Aorta (tissue), 5 donors: ENCODE results near the gene KIF3A. TPM values are rescaled to one million over a fixed set of nuclear protein-coding genes. Genes with fewer than 3 reads are reported as not detected.

Experiments used
- ATAC-seq: fragments of 200-7000 bp; cut with Tn5 transposase; one replicate; pipeline ENCODE4 v1.9.1; 2022; ENCODE audit warnings: moderate library complexity; ENCODE audit not compliant: low FRiP score
- DNase-seq, 2 donors: peaks; one replicate each; pipeline ENCODE4 v3.0.0-alpha.2; 2020
- H3K27ac ChIP-seq, 2 donors: one replicate each; pipeline ENCODE4 v1.5.1; 2013; ENCODE audit warnings: low read length in 2 of 2, mild to moderate bottlenecking in 2 of 2, moderate library complexity in 2 of 2, control low read depth in 1 of 2, inconsistent platforms in 1 of 2, low read depth in 1 of 2
- H3K27me3 ChIP-seq, 2 donors: one replicate each; pipeline ENCODE4 v1.6.1; 2013; ENCODE audit warnings: control low read depth in 1 of 2, low read length in 1 of 2, mild to moderate bottlenecking in 1 of 2, moderate library complexity in 1 of 2; ENCODE audit not compliant: insufficient read depth in 2 of 2, control insufficient read depth in 1 of 2
- H3K36me3 ChIP-seq, 2 donors: one replicate each; pipeline ENCODE4 v1.6.1; 2013; ENCODE audit warnings: control low read depth in 1 of 2, low read length in 1 of 2, mild to moderate bottlenecking in 1 of 2; ENCODE audit not compliant: insufficient read depth in 2 of 2, control insufficient read depth in 1 of 2
- H3K4me1 ChIP-seq, 2 donors: one replicate each; pipeline ENCODE4 v1.6.1; 2013; ENCODE audit warnings: low read length in 2 of 2, control low read depth in 1 of 2, mild to moderate bottlenecking in 1 of 2, moderate library complexity in 1 of 2; ENCODE audit not compliant: insufficient read depth in 2 of 2, control insufficient read depth in 1 of 2
- H3K4me3 ChIP-seq, 2 donors: one replicate each; pipeline ENCODE4 v1.5.1; 2013; ENCODE audit warnings: low read length in 2 of 2, control low read depth in 1 of 2, mild to moderate bottlenecking in 1 of 2
- H3K9me3 ChIP-seq: one replicate; pipeline ENCODE4 v1.6.1; 2013; ENCODE audit warnings: mild to moderate bottlenecking, low read length; ENCODE audit not compliant: control insufficient read depth
- WGBS, 2 donors: extraction: QIAGEN DNeasy Blood & Tissue Kit; methylation state at CpG; one replicate each; pipeline ENCODE4 v1.1.7; 2013; 5-methylcytosine and 5-hydroxymethylcytosine counted together
- intact Hi-C, 2 donors: fragments of 100-400 bp; cut with DNase I; formaldehyde crosslinking; loops; one replicate each; pipeline versions ENCODE4 v1.14.2 to v1.15.0; 2022
- polyA plus RNA-seq, 2 donors: library from polyadenylated mRNA; stranded (reverse); fragments of 200-250 nt; gene quantifications; one replicate each; pipeline ENCODE4 v1.2.3, GENCODE V29; 2013
- total RNA-seq, 2 donors: library from RNA; stranded (reverse); fragmentation: NEBNext Ultra II Directional; extraction: Animal tissue kit (Norgen Biotek cat#: 25700); gene quantifications; one replicate each; pipeline ENCODE4 v1.2.1, GENCODE V29; 2021
- donor health status: healthy with polysubstance abuse.
- donor health status: Bipolar disorder and iron deficiency.
- donor health status: DM: no; HTN: no; CAD: no.
- donor health status: DM: no; HTN: no; CAD: no.
- donor health status: DM: yes; HTN: yes; CAD: no.

KIF3A gene
- total and polyA plus RNA-seq, 4 donors = 4.5 to 15.1 (median 10.6) TPM

DNA sequence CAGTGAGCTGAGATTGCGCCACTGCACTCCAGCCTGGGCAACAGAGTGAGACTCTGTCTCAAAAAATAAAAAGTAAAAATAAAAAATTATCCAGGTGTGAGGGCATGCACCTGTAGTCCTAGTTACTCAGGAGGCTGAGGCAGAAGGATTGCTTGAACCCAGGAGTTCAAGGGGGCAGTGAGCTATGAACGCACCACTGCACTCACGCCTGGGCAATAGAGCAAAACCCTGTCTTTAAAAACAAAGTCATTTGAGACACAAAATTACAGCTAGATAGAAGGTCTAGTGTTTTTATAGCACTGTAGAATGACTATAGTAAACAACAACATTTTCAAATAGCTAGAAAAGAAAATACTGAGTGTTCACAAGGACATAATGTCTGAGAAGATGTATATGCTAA is 47.2 kb downstream of the KIF3A start:
- Histone ChIP-seq H3K4me1 (no peaks in the 10 kb centered on the region), H3K9me3 (no peaks in the 10 kb centered on the region), H3K36me3 (no peaks in the 10 kb centered on the region), H3K27ac (no peak overlapping the region), H3K4me3 (no peak overlapping the region), H3K27me3 (no peaks in the 10 kb centered on the region)
- ATAC-seq (no peak), DNase-seq (no peak)
- intact Hi-C loops = no loop called here
- WGBS, 2 donors = 98 to 99% methylated on average over 3 of the region's 3 CpGs

DNA sequence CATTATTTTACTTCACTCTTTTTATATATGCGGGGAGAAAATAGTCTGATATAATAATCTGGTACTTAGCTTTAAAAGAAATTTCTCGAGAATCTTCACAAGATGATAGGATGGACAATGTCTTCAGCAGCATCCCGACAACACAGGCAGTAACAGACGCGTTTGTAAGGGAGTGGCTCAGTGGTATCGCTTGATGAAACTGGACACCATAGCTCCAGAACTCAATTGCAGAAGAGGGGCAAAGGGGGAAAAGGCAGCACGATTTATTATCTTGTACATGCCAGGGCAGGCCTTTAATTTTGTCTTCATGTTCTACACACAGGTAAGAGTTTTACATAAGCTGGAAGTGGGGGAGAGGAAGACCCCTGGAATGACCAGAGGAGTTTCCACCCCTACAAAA is 47.8 kb downstream of the KIF3A start:
- Histone ChIP-seq H3K36me3 (no peaks in the 10 kb centered on the region), H3K4me1 (no peaks in the 10 kb centered on the region), H3K27me3 (no peaks in the 10 kb centered on the region), H3K27ac (no peak overlapping the region), H3K9me3 (no peaks in the 10 kb centered on the region), H3K4me3 (no peak overlapping the region)
- intact Hi-C loops = no loop called here
- ATAC-seq = no peak
- DNase-seq = no peak
- 86 to 91% methylated on average over 7 of the region's 7 CpGs for WGBS, 2 donors

DNA sequence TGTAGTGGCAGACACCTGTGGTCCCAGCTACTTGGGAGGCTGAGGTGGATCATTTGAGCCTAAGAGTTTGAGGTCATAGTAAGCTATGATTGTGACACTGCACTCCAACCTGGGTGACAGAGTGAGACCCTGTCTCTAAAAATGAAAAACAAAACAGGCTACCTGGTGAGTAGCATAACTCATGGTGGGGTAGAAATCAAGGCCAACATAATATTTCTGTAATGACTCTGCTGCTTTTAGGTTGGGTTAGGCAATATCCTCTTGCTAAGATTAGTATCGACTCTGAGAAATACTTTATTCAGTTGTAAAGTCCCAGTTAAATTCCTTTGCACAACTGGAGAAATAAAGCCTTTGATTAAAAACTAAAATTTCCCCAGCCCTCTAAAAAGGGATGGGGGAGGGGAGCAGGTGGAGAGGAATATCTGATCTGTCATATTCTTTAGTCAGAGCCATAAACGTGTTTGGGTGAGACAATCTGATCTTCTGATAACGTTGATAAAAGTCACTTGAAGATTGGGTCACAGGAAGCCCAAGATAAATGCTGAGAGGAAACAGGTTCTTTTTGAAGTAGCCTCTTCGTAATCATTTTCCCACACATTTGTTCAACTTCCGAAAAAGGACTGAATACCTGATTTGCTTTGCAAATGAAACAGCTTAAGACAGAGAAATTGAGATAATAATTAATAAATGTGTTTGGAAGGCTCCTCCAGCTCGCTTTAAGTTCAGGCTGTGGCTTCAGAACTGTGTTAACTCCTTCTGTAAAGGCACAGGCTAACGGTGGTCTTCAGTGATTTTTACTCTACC is 48.6 kb downstream of the KIF3A start:
- Histone ChIP-seq H3K4me3 (no peak overlapping the region), H3K4me1 (no peaks in the 10 kb centered on the region), H3K36me3 (no peaks in the 10 kb centered on the region), H3K27ac (no peak overlapping the region), H3K27me3 (no peaks in the 10 kb centered on the region), H3K9me3 (no peaks in the 10 kb centered on the region)
- ATAC-seq = no peak
- DNase-seq = no peak
- 70 to 71% methylated on average over 7 of the region's 7 CpGs for WGBS, 2 donors
- intact Hi-C loops = no loop called here

DNA sequence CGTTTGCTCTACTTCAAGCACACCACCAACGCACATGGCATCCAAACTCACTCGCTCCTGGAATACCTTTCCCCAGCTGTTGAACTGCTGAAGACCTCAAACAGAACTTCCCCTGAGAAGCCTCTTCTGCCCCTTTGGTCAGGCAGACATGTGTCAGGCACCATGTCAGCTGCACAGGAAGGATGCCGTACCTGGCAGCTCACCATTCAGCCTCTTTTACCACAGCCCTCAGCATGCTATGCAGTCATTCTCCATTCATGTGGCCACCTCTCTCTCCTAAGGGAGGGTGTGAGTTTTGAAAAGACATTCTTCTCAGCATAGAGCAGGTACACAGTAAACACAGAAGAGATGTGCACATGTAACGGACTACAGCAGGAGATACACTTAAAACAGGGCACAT is 49.4 kb downstream of the KIF3A start:
- Histone ChIP-seq H3K4me1 (no peaks in the 10 kb centered on the region), H3K27me3 (no peaks in the 10 kb centered on the region), H3K27ac (no peak overlapping the region), H3K9me3 (no peaks in the 10 kb centered on the region), H3K4me3 (no peak overlapping the region), H3K36me3 (no peaks in the 10 kb centered on the region)
- WGBS, 2 donors = 92% methylated on average over 5 of the region's 5 CpGs
- ATAC-seq = no peak
- no peak for DNase-seq
- intact Hi-C loops = no loop called here

DNA sequence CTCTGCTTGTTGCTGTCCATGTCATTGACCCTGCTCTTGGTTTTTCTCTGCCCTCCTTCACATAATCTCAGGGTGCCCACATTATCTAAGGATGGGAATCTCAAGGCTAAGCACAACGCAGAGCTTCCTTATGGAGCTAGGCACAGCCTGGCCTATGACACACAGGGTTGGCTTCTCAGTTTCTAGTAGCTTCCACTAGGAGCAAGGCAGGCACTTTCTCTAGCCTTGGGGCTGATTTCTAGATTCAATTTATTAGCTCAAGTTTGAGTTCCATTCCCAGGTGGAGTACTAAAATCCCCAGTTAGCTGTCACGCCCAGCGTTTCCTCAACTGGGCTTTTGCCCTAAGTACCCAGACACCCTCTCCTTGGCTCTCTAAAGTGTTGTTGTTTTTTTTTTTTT is 51.2 kb downstream of the KIF3A start:
- Histone ChIP-seq H3K4me3 (no peak overlapping the region), H3K36me3 (no peaks in the 10 kb centered on the region), H3K27ac (no peak overlapping the region), H3K27me3 (no peaks in the 10 kb centered on the region), H3K9me3 (no peaks in the 10 kb centered on the region), H3K4me1 (no peaks in the 10 kb centered on the region)
- WGBS, 2 donors = 96 to 97% methylated on average over 3 of the region's 3 CpGs
- intact Hi-C loops = no loop called here
- DNase-seq = no peak
- ATAC-seq = no peak

DNA sequence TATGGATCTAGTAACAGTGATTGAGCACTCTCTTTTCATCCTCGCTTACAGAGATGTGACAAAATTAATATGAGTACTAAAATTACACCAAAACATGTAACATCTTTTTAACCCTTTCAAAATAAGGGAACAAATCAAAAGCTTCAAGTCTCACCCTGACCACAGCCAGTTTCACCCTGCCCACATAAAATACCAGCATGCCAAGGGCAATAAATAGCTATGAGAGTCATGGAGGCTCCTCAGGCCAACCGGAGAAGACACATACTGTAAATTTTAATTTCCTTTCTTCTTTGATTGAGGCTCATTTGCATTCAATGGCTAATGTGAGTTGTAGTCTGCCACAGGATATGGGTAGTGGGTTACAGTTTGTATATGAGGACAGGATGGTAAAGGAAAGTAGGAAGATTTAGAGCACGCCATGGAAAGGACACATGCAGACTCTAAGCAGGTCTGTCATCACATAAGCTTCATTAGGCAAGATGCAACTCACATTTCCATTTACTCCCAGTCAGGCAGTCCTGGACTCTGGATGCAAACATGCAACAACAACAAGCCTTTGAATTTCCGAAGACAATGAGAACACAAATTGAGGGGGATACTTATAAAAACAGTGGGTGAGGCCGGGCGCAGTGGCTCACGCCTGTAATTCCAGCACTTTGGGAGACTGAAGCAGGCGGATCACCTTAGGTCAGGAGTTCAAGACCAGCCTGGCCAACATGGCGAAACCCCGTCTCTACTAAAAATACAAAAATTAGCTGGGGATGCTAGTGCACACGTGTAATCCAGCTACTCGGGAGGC is 52.2 kb downstream of the KIF3A start:
- H3K9me3 ChIP-seq = no peaks in the 10 kb centered on the region
- no peaks in the 10 kb centered on the region for H3K4me1 ChIP-seq
- no peak overlapping the region for H3K27ac ChIP-seq
- H3K27me3 ChIP-seq = no peaks in the 10 kb centered on the region
- no peak overlapping the region for H3K4me3 ChIP-seq
- no peaks in the 10 kb centered on the region for H3K36me3 ChIP-seq
- ATAC-seq (no peak), DNase-seq (no peak)
- intact Hi-C loops = no loop called here
- WGBS, 2 donors = 91 to 92% methylated on average over 12 of the region's 12 CpGs

DNA sequence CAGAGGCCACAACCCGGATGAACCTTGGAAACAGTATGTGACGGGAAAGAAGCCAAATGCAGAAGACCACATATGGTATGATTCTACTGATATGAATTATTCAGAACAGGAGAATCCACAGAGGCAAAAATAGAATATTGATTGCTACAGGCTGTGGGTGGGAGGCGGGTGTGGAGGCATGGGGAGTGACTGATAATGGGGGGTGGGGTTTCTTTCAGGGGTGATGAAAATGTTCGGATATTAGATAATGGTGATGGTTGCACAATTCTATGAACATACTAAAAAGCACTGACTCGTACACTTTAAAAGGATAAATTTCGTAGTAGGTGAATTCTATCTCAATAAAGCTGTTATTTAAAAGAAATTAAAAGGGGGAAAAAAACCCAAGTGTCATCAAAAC is 52.9 kb downstream of the KIF3A start:
- H3K36me3 ChIP-seq = no peaks in the 10 kb centered on the region
- DNase-seq = no peak
- WGBS, 2 donors = 91 to 93% methylated on average over 6 of the region's 6 CpGs
- no peak overlapping the region for H3K27ac ChIP-seq
- ATAC-seq = no peak
- no peaks in the 10 kb centered on the region for H3K27me3 ChIP-seq
- no peak overlapping the region for H3K4me3 ChIP-seq
- no peaks in the 10 kb centered on the region for H3K4me1 ChIP-seq
- intact Hi-C loops = no loop called here
- H3K9me3 ChIP-seq = no peaks in the 10 kb centered on the region

DNA sequence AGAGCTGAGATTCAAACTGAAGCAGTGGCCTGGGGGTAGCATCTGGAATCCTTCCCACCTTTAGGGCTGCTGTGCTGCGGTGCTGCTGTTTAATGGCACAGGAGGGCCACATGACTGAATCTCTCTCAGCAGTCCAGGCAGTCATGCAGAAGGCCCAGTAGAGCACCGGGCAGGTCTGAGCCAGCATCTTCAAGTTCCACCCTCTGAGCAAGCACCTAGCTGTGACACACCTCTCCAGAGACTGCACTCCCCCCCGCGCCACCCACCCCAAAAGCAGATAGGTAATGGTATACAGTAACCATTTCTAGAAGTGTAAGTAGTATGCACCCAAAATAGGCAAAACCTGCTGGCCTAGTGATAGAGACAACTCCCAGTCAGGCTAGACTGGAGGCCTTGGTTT is 55.4 kb downstream of the KIF3A start:
- H3K27me3 ChIP-seq = no peaks in the 10 kb centered on the region
- 95 to 97% methylated on average over 4 of the region's 4 CpGs for WGBS, 2 donors
- no peak overlapping the region for H3K4me3 ChIP-seq
- H3K4me1 ChIP-seq = no peaks in the 10 kb centered on the region
- ATAC-seq = no peak
- H3K36me3 ChIP-seq = no peaks in the 10 kb centered on the region
- H3K9me3 ChIP-seq = no peaks in the 10 kb centered on the region
- intact Hi-C loops = no loop called here
- no peak overlapping the region for H3K27ac ChIP-seq
- DNase-seq = no peak

DNA sequence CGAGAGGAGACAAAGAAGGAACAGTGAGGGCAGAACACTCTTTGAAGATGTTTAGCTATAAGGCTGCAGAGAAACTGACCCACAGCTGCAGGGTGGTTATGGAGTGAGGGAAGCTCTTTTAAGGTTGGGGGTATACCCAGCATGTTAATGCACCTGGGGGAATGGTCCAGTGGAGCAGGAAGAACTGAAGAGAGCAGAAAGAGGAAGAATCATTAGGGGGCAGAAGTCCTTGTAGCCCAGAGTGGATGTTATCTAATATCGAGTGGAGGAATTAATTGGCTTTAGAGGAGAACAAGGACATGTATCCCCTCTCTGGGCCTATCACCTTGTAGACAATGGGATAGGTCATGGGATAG is 55.9 kb downstream of the KIF3A start:
- ATAC-seq (no peak), DNase-seq (no peak)
- Histone ChIP-seq H3K4me1 (no peaks in the 10 kb centered on the region), H3K27ac (no peak overlapping the region), H3K36me3 (no peaks in the 10 kb centered on the region), H3K9me3 (no peaks in the 10 kb centered on the region), H3K4me3 (no peak overlapping the region), H3K27me3 (no peaks in the 10 kb centered on the region)
- 92 to 96% methylated on average over 2 of the region's 2 CpGs for WGBS, 2 donors
- intact Hi-C loops = no loop called here
